Activated CD4-positive, alpha-beta T cell treated with anti-CD3 and anti-CD28 coated beads, Interleukin-2, Interleukin-4, amounts not matched to agents 100 ng/mL and 50 ng/mL, durations not matched to agents 16 hours and 8 hours (primary cell): ENCODE data around the gene PTPRJ.

Source experiments
- DNase-seq: peaks from one replicate; pipeline ENCODE4 v3.0.0-alpha.2; 2020; ENCODE audit warnings: low spot score

Gene PTPRJ

GRCh38 chr11:48094643-48095339, 114.4 kb downstream of the PTPRJ start:
- DNase-seq: no peak

GRCh38 chr11:48095779-48096470, 115.6 kb downstream of the PTPRJ start:
- DNase-seq: no peak

GRCh38 chr11:48096588-48097525, 116.5 kb downstream of the PTPRJ start:
- no peak for DNase-seq

- DNase-seq: no peak
These were observed 117.7 kb downstream of the PTPRJ start for GRCh38 chr11:48098024-48098423.

GRCh38 chr11:48099916-48100446, 119.6 kb downstream of the PTPRJ start:
- no peak for DNase-seq

- DNase-seq: no peak
These were observed 120.8 kb downstream of the PTPRJ start for GRCh38 chr11:48101044-48101733.

GRCh38 chr11:48101958-48102357, 121.6 kb downstream of the PTPRJ start:
- DNase-seq: no peak

- DNase-seq: no peak
These were observed 123.5 kb downstream of the PTPRJ start for GRCh38 chr11:48103621-48104567.

GRCh38 chr11:48104568-48104924, 124.2 kb downstream of the PTPRJ start:
- DNase-seq: no peak

GRCh38 chr11:48105096-48105990, 125.0 kb downstream of the PTPRJ start:
- no peak for DNase-seq

GRCh38 chr11:48106166-48106565, 125.8 kb downstream of the PTPRJ start:
- DNase-seq: no peak

- peak; percentile 69 for DNase-seq
These were observed 126.9 kb downstream of the PTPRJ start for GRCh38 chr11:48107188-48107704.

- no peak for DNase-seq
These were observed 128.1 kb downstream of the PTPRJ start for GRCh38 chr11:48108231-48109045.

- DNase-seq: peak; percentile 49
These were observed 128.8 kb downstream of the PTPRJ start for GRCh38 chr11:48109046-48109666.

GRCh38 chr11:48110509-48110766, 130.1 kb downstream of the PTPRJ start:
- DNase-seq: no peak

- DNase-seq: no peak
These were observed 131.5 kb downstream of the PTPRJ start for GRCh38 chr11:48111891-48112290.

GRCh38 chr11:48114740-48115139, 134.4 kb downstream of the PTPRJ start:
- DNase-seq: no peak
